ENCODE measurements around the gene SORCS2.
A peak's percentile ranks its signal among the peaks of the same experiment; 100 is the strongest.

SORCS2 gene

DNA sequence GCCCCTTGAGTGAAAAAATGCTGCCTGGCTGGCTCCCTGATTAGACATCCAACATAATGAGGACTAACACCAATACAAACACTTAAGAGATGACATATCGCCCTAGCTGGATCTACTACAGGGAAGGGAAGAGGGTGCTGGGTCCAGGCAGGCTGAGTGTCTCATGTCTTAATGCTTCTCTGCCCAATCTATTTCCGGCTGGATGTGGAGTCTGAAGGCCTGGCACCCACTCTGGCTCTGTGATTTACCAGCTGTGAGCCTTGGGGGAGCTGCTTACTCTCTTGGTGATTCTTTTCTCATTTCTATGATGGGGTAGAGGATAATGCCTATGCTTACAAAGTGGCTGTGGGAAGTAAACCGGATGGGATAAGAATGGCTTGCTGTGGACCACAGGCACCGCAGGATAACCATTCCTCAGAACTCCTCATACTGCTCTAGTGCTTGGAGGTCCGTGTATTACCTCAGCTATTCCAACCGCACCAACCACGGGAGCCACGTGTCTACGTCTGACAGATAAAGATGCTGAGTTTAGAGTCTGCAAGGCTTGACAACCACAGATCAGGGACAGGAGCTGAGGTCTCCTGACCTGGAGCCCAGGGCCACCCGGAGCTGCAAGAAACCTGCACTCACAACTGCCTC is 585.7 kb downstream of the SORCS2 start:
- DNase-seq (ENCODE audit: low read depth in 2 of 2): no peak

DNA sequence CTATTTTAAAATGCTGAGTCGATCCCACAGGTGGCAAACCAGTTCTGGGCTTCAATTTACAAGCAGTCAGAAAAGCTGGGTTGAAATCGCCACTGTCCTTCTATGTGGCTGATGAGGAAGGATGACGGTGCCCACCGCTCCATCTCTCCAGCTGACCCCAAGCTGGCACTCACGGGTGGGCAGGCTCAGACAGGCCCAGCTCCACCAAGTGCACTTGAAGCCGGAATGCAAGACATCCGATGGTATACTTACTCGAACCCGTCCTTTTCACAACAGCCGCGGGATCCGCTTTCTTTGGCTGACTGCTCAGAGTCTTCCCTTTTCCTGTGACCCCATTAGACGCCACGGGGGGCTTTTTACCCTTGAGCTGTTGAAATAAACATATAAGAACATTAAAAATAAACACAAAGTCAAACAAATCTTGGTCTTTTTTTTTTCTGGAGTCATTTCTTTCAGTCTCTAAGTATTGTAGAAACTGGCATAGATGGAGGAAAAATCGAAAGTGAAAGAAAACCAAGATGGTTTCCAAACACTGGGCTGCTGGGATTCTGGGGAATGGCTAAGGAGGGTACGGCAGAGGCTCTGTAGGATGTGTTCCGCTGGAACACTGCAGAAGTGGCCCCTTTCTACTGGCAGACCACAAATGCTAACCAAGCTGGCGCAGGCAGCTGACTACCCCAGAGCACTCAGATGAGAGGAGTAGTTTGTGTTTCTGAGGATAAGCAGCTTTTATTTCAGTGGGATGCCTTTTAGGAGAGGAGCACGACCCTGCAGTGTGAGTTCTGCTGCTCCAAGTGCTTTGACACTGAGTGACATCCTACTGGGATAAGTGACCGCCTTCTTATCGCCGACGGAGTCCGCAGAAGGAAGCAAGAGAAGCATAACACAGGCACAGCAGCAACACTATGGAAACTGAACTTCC is 586.4 kb downstream of the SORCS2 start:
- DNase-seq (ENCODE audit: low read depth in 2 of 2): no peak

- DNase-seq (ENCODE audit: low read depth in 2 of 2): no peak
These were observed 587.1 kb downstream of the SORCS2 start for GRCh38 chr4:7779432-7779768.

DNA sequence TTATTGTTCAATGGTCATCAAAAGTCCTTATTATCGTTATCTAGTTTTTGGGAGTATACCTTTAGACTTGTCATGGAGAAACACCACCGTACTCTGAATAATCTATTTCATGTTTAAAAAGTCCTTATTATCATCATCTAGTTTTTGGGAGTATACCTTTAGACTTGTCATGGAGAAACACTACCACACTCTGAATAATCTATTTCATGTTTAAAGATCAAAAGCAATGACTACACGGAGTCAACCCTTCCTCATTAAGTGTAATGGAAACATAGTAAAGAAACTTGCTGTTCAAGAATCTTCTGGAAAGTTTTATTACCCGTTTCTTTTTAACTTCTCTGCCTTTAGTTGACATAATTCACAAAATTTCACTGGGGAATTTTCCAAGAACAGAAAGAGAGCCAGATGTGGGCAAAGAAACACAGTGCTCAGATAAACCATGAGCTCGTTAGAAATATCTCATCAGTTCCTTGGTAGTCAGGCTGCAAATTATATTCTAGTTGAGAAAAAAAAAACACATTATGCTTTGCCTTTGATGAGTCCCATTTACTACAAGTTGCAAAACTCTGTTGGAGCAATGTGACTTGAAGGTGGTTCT is 588.5 kb downstream of the SORCS2 start:
- DNase-seq (ENCODE audit: low read depth in 2 of 2): no peak

DNA sequence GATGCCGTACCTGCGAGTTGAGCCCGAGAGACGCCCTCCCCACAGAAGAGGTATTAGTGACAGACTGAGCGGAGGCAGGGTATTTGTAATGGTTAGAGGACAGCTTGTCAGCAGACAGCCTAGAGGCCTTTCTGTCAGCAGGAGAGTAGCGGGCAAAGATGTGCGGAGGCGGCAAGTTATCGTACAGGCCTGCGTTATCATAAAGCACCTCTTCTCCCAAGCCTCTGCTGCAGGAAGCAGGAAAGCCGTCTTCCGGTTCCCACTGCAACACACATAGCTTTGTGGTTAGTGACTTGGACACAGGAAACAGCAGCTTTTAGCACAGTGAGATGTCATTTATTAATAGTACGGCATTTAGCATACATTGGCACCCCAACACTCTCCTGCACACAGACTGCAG is 589.0 kb downstream of the SORCS2 start:
- no peak for DNase-seq (ENCODE audit: low read depth in 2 of 2)

GRCh38 chr4:7781993-7782392 is 589.7 kb downstream of the SORCS2 start:
- no peak for DNase-seq (ENCODE audit: low read depth in 2 of 2)

DNA sequence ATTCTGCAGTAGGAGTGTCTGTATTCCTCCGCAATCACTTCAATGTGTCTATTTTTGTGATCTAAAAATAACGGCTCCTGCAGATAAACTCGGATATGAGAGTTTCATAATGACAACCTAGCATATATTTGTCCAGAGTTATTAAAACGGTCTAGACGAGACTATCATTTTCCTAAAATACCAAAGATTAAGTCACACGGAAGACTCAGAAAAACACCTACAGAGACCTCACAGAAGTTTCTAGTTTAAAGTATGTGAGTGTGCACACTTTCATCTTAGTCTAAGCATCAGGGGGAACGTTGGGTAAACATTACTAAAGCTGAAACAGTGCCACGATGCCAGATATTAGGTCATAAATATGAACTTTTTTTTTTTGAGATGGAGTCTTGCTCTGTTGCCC is 590.4 kb downstream of the SORCS2 start:
- DNase-seq (ENCODE audit: low read depth in 2 of 2): no peak

DNA sequence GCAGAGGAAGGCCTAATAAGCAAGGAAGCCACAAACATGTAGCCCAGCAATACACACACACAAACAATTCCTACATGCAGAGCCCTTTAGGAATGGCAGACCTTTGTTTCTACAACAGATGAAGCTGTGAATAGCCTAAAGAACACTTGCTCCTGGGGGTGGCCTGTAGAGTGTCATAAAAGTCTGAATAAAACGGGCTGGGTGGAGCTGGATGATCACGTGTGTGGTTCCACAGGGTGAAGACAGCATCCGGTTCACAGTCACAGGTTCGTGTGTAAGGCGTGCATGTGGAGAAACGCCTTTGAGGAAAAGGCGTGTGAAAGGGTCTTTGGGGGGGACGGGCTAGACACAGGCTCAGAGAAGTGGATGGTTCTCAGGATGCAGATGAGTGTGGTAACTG is 591.2 kb downstream of the SORCS2 start:
- no peak for DNase-seq (ENCODE audit: low read depth in 2 of 2)

GRCh38 chr4:7784131-7784870 is 592.0 kb downstream of the SORCS2 start:
- DNase-seq (ENCODE audit: low read depth in 2 of 2): no peak

DNA sequence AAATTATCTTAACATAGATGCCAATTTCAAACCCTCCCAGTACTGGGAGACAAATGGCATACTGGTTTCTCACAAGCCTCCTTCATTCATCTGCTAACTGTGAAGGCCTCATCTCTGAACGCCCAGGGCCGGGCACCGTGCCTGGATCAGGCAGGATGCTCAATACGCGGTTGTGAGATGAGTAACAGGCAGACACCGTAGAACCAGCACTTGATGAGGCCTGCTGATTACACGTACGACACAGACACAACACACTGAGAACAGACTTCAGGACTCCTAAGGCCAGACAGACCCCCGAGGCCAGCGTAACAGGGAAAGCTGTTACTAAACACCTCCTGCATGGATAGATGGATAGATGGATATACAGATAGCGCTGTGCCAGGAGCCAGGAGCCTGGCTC is 592.7 kb downstream of the SORCS2 start:
- DNase-seq (ENCODE audit: low read depth in 2 of 2): peak in 1 of 2 donors; percentile 16

DNA sequence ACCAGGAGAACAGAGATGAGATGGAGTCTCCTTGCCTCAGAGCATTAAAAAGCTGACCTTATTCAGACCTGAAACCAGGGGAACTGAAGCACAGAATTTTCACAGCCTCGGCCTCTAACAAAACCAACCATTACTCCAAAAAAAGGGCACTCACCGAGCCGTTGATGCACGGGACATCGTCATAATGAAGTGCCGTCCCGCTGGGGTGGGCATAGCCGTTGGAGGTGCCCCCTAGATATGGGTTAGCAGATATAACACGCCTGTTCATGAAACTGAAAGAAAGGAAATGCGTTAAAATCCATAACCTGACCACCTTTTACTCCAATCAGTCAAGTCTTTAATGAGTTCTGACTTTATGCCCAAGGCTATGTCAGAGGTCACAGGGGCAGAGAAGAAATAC is 593.7 kb downstream of the SORCS2 start:
- no peak for DNase-seq (ENCODE audit: low read depth in 2 of 2)

GRCh38 chr4:7786517-7786916 is 594.2 kb downstream of the SORCS2 start:
- no peak for DNase-seq (ENCODE audit: low read depth in 2 of 2)

GRCh38 chr4:7787067-7787466 is 594.7 kb downstream of the SORCS2 start:
- no peak for DNase-seq (ENCODE audit: low read depth in 2 of 2)

DNA sequence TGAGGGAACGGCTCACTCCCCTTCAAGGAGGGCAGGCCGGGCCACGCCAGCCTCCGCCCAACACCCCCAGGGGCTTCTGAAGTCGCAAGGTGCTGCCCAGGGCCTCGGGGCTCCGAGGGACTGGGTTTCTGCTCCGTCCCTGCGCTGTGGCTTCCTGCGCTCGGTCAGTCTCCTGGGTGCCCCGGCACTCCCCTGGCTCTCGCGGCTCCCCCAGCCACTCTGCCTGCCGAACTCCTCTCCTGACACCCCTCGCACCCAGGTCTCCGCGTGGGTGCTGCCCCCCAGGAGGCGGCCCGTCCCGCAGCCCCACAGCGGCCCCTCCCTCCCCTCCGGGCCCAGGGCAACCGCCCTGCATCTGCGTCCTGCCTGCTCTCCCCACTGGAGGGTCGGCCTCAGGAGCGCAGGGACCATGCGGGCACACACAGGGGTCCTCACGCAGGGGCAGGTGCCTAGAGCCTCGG is 595.4 kb downstream of the SORCS2 start:
- DNase-seq (ENCODE audit: low read depth in 2 of 2): no peak

DNA sequence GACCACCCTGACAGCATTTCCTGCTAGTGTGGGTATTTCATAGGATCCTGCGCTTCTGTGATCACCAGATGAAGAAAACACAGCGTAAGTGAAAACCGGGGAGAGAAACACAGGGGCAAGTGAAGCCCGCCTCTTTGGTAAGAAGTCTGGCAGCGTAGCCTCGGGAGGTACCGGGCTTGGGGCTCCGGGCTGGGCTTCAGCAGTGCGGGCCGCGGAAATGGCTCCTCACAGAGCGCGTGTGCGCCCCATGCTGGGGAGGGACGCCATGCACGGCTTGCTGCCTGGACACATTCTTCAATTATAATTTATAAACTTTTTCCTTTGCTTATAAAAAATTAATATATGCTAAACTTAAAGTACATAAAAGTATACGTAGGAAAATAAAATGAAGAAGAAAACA is 595.9 kb downstream of the SORCS2 start:
- no peak for DNase-seq (ENCODE audit: low read depth in 2 of 2)

DNA sequence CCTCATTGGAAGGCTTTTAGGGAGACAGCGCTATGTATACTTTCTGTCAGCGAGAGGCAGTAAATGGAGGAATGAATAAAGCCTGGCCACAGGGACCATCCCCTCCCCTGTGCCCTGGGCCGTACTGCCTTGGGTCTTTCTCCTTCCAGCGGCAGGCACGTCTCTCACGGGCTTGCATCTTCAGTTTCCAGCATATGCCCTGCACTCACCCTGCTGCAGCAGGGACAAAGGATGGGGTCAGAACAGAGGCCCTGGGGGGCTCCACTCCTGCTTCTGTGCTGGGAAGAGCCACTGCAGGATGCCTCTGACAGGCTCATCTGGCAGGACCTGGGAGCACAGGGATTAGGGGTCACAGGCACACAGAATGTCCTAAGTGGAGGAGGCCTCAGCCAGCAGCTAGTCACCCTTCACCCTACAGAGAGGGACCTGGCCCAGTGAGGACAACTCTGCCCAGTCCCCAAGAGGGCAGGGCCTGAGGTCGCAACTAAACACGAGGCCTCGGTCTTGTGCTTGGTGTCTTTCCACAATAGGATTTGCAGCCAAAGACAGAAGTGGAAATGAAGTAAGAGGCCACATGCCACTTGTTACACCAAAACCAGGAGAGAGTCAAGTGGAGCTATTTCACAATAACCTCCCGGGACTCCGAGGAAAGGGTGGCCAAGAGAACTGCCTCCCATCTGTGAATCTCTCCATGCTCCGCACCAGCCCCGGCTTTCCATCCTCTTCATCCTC is 596.5 kb downstream of the SORCS2 start:
- no peak for DNase-seq (ENCODE audit: low read depth in 2 of 2)

DNA sequence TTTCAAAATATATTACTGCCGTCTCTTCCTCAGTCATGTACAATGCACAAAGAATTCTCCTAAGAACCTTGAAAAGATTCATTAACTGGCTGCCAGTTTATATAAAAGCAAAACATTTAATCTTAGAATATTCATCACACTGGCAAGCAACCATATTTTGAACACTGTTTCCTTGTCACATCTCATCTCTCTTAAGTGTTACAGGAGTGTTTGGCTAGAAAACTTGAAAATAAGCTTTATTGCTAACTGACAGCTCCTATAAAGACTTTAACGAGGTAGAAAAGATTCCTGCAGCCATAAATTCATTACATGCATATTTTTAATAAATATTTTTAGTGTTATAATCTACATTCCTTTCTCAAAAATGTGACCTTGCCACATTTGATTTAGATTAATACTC is 597.7 kb downstream of the SORCS2 start:
- DNase-seq (ENCODE audit: low read depth in 2 of 2): no peak

- DNase-seq (ENCODE audit: low read depth in 2 of 2): no peak
These were observed 598.7 kb downstream of the SORCS2 start for GRCh38 chr4:7790999-7791398.
